Glomerular visceral epithelial cell (primary cell): ENCODE measurements around the gene FOXO6.

Experiments used
- DNase-seq: peaks from one replicate; pipeline ENCODE4 v3.0.0-alpha.2; 2016; ENCODE audit errors: extremely low spot score

FOXO6 gene

GRCh38 chr1:41366455-41367287, 5.4 kb downstream of the FOXO6 start:
- peak; percentile 37 for DNase-seq

DNA sequence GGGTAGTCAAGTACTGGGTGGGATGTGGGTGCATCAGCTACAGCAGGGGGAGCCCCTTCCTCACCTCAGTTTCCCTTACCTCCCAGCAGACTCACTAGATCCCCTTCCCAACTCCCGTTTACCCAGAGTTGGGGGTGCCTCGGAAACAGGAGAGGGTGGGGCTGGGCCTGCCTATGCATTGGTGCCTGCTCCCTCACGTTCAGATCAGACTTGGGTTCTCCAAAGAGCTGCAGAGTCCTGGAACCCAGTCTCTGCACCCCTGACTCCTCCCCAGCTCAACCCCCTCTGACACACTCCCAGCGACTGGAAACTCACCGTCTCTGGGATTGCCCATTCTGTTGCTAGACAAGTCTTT, 6.0 kb downstream of the FOXO6 start:
- no peak for DNase-seq

- no peak for DNase-seq
Observed at GRCh38 chr1:41368366-41368765, 7.1 kb downstream of the FOXO6 start.

GRCh38 chr1:41368801-41369200, 7.6 kb downstream of the FOXO6 start:
- no peak for DNase-seq

- no peak for DNase-seq
Observed at GRCh38 chr1:41369531-41369930, 8.3 kb downstream of the FOXO6 start.

DNA sequence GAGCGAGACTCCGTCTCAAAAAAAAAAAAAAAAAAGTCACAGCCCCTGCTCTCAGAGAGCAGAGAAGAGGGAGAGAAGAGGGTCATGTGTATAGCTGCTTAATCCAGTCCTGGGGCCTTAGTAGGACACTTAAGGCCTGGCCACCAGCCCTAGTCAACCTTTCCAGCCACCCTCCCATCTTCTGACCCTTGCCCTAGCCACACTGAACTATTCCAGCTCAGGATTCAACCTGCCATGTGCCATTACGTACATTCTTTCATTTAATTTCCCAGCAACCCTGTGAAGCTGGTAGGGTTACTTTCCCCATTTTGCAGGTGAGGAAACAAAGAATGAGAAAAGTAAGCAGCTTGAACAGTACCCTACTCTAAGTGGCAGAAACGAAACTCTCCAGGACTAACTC, 9.0 kb downstream of the FOXO6 start:
- no peak for DNase-seq

DNA sequence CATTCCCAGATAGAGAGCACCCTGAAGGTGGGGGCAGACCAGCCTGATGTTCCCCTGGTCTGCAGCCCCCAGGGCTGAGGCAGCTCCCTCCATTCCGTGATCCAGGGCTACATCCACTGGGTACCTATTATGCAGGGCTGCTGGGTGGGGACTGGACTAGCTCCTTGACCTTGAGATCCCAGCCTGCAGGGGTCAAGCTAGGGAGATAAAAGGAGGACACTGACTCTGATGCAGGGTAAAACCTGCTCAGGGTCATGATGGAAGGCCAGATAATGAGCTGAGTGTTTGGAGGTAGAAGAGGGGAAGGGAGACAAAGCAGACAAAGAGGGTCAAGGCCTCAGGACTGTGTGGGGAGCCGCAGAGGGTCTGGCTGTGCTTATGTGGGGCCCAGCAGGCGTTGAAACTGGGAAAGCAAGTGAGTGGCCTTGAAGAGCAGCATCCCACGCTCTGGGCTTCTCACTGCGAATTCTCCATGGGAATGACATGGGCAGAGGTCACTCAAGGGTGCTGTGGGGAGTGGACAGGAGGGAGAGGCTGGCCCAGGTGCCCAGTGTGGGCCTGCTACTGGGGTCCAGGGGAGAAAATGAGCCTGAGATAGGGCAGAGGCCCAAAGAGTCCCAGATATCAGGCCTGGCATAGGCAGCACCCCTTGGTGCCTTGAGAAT, 9.7 kb downstream of the FOXO6 start:
- DNase-seq = no peak

- DNase-seq = peak; percentile 54
Observed at GRCh38 chr1:41371630-41372599, 10.7 kb downstream of the FOXO6 start.

DNA sequence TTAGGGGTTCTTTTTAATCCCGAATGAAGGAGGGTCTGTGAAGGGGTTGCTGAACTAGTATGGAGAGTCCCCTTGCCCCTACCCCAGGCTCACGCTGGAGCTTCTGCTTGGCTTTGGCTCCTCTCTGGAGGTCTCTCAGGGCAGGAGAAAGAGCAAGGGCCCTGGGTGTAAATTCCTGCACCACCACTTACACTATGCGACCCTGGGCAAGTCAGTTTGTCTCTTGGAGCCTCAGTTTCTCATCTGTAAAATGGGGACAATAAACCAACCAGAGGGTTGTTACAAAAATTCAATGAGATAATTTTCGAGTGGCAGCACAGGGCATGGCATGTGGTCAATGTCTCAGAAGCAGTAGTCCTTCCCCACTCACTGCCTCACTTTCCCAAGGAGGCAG, 11.4 kb downstream of the FOXO6 start:
- DNase-seq = no peak

DNA sequence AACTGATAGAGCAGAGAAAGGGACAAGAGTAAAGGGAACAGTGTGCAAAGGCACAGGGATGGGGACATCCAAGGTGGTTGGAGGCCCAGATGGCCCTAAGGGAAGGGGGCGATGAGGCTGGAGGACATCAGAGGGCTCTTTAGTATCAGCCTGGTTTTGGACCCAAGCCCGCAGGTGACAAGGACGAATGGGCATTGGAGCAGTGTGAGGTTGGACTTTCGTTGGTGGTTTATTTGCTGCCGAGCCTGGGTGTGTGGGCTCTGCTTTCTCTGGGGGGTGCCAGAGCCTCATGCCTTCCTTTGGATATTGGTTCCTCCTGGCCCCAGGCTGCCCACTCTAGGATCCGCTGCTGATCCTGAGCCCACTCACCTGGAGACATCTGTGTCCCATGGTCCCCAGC, 12.1 kb downstream of the FOXO6 start:
- no peak for DNase-seq

DNA sequence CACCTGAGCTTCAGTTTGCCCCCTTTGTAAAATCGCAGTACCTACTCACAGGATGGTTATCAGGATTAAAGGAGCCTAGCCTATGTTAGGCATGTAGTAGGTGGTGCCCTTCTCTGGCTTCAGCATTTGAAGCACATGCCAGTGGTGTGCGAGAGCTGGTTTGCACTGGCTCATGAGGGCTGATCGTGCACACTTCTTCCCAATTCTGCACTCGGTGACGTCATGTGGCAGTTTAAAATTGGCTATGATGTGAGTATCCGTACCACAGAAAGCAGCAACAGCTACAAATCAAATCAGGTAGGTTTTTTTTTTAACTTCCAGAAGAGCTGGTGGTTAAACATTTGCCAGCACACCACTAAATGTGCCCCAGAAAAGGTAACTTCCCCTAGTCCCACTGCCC, 13.5 kb downstream of the FOXO6 start:
- no peak for DNase-seq

DNA sequence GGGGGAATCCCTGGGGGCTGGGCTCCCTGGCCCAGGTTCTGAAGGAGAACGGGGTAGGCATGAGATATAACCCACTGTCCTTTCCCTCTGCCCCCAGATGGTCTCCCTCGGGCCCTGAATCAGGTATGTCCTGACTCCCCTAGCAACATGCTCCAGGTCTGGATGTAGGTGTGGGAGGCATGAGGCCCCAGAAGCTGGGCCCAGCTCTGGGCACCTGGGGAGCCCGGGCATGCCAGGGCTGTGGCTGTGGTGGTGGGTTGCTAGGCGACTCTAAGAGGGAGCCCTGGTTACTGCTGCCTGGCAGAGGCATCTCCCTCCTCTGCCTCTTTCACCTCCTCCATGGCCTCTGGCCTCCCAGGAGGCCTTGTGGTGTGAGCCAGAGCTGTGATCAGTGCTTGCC, 16.2 kb downstream of the FOXO6 start:
- DNase-seq = no peak

- no peak for DNase-seq
Observed at GRCh38 chr1:41378222-41378621, 17.0 kb downstream of the FOXO6 start.

DNA sequence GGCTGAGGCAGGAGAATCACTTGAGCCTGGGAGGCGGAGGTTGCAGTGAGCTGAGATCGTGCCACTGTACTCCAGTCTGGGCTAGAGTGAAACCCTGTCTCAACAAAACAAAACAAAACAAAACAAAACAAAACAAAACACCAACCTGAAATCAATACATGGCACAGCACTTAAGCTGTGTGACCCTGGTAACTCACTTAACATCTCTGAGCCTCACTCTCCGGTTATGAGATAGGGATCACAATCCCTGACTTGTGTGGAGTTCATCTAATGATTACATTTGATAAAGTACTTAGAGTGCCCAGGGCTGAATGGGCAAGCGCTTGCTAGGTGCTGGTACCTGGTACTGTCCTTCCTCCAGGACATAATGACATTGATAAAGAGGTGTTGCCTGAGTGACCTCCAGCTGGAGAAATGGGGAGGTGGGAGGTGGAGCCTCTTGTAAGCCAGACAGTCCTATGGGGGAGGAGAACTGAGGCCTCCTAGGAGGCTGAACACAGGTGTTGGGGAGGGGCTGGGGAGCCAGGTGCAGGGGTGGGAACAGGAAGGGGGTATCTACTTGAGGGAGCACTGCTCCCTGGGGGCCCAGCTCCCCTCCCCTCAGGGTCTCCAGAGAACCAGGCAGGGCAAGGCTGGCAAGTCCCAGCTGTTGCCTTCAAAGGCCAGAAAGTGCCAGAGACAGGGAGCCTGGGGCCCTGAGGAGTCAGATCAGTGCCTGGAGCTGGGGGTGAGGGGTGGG, 17.9 kb downstream of the FOXO6 start:
- DNase-seq = no peak

DNA sequence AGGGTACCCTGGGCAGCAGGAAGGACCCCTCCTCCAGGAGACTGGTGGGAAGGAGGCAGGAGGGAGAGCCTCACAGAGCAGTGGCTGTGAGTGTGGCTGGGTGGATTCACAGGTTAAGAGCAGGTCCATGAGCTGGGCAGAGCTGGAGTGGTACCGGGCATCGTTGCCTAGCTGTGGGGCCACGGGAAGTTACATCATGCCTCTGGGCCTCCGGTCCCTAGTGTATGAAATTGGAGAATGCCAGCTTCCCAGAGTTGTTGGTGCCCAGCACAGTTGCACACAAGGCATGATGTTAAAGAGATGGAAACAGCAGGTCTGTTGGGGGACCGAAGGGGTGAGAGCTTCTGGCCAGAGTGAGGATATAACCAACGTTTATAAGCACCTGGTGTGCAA, 18.5 kb downstream of the FOXO6 start:
- no peak for DNase-seq

- no peak for DNase-seq
Observed at GRCh38 chr1:41380195-41380594, 19.0 kb downstream of the FOXO6 start.

GRCh38 chr1:41380979-41381691, 19.9 kb downstream of the FOXO6 start:
- no peak for DNase-seq

DNA sequence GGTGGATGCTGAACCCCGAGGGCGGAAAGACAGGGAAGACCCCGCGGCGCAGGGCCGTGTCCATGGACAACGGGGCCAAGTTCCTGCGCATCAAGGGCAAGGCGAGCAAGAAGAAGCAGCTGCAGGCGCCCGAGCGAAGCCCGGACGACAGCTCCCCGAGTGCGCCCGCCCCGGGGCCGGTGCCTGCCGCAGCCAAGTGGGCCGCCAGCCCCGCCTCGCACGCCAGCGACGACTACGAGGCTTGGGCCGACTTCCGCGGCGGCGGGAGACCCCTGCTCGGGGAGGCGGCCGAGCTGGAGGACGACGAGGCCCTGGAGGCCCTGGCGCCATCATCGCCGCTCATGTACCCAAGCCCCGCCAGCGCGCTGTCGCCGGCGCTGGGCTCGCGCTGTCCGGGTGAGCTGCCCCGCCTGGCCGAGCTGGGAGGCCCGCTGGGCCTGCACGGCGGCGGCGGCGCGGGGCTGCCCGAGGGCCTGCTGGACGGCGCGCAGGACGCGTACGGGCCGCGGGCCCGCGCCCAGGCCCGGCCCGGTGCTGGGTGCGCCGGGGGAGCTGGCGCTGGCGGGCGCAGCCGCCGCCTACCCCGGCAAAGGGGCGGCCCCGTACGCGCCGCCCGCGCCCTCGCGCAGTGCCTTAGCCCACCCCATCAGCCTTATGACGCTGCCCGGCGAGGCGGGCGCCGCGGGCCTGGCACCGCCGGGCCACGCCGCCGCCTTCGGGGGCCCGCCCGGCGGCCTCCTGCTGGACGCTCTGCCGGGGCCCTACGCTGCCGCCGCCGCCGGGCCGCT, 20.7 kb downstream of the FOXO6 start:
- peak; percentile 52 for DNase-seq

GRCh38 chr1:41382480-41383090, 21.4 kb downstream of the FOXO6 start:
- DNase-seq = peak; percentile 57
